ENCODE data around the gene ZDHHC14.

The ZDHHC14 gene

DNA sequence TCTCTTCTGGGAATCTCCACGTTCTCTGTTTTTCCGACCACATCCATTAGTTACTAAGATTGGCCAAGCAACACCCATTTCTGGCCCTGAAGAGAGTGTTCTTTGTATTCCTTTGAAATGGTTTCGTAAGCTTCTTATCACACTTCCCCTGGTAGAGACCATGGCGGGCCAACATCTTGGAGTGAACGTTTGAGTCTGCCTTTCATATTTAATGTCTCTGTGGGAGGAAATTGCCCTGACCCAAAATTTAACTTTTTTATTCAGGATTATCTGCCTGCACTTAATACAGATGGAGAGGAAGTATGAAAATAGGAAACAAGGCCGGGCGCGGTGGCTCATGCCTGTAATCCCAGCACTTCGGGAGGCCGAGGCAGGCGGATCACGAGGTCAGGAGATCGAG is 265.0 kb downstream of the ZDHHC14 start:
- DNase-seq (ENCODE audit: low read depth in 3 of 3), result no peak

DNA sequence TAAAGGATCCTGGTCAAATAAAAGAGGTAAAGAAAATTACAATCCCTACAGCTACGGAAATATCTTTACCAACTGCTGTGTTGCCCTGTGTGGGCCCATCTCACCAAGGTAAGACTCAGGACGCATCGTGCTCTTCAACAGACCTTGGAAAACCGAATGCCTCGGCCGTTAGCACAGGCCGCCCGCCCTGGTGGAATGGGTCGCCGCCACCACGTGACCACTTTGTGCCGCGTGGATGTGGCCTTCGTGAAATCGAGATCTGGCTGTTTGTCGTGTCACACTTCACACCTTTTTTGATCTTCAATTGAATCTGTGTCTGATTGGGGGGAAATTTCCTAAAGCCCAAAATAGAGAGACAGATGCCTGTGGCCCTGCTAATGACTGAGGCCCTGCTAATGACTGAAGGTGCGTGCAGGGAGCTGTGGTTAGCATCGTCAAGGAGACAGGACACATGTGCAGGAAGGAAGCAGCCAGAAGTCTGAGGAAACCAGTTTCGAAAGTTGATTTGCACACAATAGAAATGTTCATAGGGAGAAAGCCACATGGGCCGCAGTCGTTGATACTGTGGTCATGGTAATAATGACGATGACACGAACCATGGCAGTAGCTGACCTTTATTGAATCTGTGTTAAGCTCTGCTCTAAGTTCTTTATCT is 266.4 kb downstream of the ZDHHC14 start:
- DNase-seq (ENCODE audit: low read depth in 3 of 3), result peak in 1 of 3 donors; percentile 3

- no peak for DNase-seq (ENCODE audit: low read depth in 3 of 3)
Measured at GRCh38 chr6:157648561-157648960, 267.6 kb downstream of the ZDHHC14 start.

DNA sequence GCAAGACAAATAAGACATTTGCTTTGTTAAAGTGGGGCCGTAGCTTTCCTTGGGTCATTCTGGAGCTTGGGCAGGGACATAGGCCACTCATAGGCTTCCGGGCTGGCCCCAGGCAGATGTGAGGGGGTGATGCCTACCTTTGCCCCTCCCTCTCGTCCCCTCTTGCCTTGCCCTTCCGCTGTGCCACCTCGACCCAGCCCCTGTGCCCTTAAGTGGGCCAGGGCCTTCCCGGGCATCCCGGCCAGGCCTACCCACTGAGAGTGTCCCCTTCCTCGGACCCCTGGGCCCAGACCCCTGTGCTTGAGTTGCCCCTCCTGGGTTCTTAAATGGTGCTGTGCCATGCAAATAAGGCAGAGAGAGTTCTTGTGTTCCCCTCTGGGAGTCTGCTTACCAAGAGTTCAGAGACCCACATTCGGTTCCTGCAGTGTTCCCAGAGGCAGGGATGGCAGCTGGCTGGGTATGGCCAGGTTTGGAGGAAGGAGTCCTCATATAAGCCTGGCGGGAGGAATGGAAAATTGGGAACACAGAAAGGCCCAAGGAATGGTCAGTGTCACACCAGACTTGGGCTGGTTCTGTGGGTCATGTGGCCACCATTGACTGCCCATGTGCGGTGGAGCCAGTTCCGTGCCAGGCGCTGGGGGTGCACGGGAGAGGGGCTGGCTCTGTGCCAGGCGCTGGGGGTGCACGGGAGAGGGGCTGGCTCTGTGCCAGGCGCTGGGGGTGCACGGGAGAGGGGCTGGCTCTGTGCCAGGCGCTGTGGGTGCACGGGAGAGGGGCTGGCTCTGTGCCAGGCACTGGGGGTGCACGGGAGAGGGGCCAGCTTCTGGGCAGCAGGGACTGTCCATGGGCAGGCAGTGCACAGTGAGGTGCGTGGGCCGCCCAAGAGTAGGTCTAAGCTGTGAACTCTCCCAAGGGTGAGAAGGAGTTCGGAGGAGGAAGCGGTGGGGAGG is 268.6 kb downstream of the ZDHHC14 start:
- DNase-seq (ENCODE audit: low read depth in 3 of 3), result no peak

DNA sequence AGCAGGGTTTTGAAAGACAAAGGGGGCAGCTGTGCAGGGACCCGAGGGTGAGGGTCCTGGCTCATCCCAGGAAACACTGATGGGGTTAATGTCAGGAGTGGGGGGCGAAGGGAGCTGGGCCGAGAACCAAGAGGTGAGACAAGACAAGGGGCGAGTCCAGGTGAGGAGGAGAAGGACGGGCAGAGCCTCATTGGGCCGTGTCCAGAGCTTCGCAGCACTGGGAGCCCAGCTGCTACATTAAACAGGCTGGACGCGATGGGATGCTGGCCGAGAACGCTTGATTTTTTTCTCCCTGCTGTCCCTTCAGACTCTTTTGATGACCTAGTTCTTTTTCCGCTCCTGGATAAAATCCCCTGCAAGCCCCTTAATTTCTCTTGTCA is 269.3 kb downstream of the ZDHHC14 start:
- DNase-seq (ENCODE audit: low read depth in 3 of 3), result no peak

DNA sequence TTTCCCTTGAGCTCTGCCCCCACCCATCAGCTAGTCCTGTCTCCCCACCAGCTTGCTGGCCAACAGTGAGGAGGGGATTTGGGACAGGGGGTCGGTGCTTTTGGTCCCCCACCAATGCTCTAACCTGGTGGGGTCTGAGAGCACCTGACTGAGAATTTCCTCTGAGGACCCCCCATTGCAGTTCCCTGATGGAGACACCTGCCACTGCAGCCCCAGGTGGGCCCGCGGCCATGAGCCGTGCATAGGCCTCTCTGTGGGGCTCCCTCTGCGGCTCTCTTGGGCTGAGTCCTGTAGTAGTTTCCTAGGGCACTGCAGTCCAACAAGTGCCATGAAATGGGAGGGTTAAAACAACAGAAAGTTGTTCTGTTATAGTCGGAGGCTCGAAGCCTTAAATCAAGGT is 269.8 kb downstream of the ZDHHC14 start:
- no peak for DNase-seq (ENCODE audit: low read depth in 3 of 3)

DNA sequence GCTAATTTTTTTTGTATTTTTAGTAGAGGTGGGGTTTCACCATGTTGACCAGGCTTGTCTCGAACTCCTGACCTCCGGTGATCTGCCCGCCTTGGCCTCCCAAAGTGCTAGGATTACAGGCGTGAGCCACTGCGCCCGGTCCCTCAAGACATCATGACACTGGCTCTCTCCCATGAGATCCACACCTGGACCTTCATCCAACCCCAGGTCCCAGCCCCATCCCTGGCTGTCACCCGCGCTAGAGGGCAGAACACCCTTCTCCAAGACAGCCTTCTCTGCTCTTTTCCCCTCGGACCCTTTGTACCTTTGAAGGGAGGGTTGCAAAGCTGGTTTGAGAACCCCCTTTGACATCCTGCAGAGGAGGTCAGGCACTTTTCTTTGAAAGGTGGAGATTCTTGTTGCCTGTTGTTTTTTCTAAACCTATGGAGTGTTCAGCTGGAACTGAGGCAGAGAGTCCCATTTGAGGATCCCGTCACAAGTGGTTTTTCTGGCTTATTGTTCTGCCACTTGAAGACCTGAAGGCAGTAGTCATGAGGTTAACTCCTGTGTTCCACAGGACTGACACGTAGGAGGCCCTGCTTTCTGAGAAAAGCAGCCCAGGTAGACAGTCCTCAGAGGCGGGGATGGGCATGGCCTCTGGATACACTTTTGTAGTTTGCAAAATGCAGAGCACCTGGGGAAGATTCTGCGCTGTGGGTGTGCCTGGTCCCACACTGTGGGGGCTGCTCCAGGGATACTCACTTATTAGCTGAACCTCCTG is 270.9 kb downstream of the ZDHHC14 start:
- DNase-seq (ENCODE audit: low read depth in 3 of 3), result no peak

- no peak for DNase-seq (ENCODE audit: low read depth in 3 of 3)
Measured at GRCh38 chr6:157652601-157653363, 271.8 kb downstream of the ZDHHC14 start.

GRCh38 chr6:157653521-157653920 is 272.5 kb downstream of the ZDHHC14 start:
- DNase-seq (ENCODE audit: low read depth in 3 of 3), result no peak

GRCh38 chr6:157655139-157655538 is 274.1 kb downstream of the ZDHHC14 start:
- no peak for DNase-seq (ENCODE audit: low read depth in 3 of 3)

DNA sequence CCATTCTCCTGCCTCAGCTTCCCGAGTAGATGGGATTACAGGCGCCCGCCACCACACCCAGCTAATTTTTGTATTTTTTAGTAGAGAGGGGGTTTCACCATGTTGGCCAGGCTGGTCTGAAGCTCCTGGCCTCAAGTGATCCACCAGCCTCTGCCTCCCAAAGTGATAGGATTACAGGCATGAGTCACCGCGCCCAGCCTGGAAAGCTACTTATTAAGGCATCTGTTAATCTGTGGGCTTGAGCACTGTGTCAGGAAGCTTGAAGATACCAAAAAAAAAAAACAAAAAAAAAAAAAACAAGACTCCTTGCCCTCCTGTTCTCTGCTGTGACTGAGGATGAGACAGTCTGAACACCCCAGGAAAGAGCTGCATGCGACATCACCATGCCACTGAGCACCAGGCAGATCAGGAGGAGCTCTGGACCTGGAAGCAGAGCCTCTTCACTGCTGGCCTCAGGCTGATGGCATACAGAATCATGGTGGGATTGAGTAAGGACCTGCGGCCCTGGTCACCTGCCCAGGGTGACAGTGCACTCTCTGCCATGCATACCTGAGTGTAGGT is 275.5 kb downstream of the ZDHHC14 start:
- DNase-seq (ENCODE audit: low read depth in 3 of 3), result no peak

- no peak for DNase-seq (ENCODE audit: low read depth in 3 of 3)
Measured at GRCh38 chr6:157657754-157658153, 276.8 kb downstream of the ZDHHC14 start.

GRCh38 chr6:157658301-157658700 is 277.3 kb downstream of the ZDHHC14 start:
- DNase-seq (ENCODE audit: low read depth in 3 of 3), result no peak

- no peak for DNase-seq (ENCODE audit: low read depth in 3 of 3)
Measured at GRCh38 chr6:157659536-157660271, 278.7 kb downstream of the ZDHHC14 start.

GRCh38 chr6:157660414-157660813 is 279.4 kb downstream of the ZDHHC14 start:
- DNase-seq (ENCODE audit: low read depth in 3 of 3), result no peak

DNA sequence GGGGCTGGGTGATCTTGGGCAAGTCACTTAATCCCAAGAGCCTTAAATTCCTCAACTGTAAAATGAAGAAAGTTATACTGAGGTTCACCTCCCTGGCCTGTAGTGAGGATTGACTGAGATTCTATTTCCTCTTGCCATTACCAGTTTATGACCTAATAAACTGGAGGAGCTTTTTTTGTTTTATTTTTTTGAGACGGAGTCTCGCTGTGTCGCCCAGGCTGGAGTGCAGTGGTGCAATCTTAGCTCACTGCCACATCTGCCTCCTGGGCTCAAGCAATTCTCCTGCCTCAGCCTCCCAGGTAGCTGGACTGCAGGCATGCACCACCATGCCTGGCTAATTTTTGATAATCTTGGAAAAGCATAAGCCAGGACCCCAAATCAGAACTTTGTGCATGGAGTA is 280.7 kb downstream of the ZDHHC14 start:
- DNase-seq (ENCODE audit: low read depth in 3 of 3), result no peak

DNA sequence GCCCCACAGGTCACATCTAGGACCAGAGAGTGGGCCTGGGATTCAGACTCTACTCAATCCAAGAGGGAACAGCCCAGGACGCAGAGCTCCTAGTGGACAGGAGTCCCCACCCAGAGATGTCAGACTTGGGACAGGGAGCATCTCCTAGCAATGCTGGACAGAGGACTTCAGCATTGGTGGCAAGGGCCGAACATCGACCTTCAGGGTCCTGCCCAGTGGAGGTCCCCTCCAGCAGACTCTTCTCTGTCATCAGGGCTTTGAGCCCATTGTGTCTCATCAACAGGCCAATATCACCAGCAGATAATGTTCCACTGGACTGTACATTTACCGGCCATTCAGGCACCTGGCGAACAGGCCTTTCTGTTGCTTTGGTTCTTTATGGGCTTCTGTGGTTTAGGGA is 282.3 kb downstream of the ZDHHC14 start:
- no peak for DNase-seq (ENCODE audit: low read depth in 3 of 3)

DNA sequence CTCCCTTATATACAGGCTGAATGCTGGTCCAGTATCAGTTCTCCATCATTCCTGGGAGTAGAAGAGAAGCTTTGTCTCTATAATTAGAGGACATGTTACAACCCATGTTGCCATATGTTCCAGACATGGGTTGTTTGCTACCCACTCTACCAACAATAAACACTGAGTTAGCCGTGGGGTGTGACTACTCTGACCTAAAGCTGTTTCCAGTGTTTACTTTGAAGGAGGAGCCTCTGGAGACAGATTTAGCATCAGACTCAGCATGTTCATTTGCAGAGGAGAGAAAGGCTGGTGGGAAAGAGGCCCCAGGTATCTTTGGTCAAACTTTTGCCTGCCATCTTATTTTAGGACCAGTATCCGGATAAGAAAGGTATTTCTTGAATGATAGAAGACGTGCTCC is 284.2 kb downstream of the ZDHHC14 start:
- no peak for DNase-seq (ENCODE audit: low read depth in 3 of 3)

DNA sequence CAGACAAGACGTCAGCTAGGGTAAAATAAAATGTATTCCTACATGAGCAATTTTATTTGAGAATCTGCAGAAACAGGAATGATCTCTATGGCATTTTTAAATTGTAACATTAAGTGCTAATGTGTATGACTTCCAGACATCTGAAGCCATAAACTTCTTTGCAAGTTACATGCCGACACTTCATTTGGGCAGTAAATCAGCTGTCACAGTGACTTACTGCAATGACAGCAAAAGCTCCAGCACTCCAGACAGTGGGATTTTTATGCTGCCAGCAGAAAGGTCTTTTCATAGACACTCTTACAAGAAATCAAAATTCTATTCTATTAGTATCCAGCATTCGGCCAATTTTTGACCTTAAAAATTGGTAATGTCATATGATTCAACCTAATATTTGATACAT is 285.7 kb downstream of the ZDHHC14 start:
- DNase-seq (ENCODE audit: low read depth in 3 of 3), result no peak

GRCh38 chr6:157667211-157668008 is 286.4 kb downstream of the ZDHHC14 start:
- DNase-seq (ENCODE audit: low read depth in 3 of 3), result peak; percentile 15 to 26 (median 16)
